Activated naive CD4-positive, alpha-beta T cell (primary cell): ENCODE measurements around the gene ACAA1.
"Not testable (repeated sequence)": the region's sequence is repeated elsewhere in the genome, so short reads cannot be mapped to it uniquely, and the experiment has no call there.

Experiments used
- DNase-seq, 4 experiments: peaks; one replicate each; lab custom pipeline; 2025; lab: John Stamatoyannopoulos, UW

Gene ACAA1, protein sequence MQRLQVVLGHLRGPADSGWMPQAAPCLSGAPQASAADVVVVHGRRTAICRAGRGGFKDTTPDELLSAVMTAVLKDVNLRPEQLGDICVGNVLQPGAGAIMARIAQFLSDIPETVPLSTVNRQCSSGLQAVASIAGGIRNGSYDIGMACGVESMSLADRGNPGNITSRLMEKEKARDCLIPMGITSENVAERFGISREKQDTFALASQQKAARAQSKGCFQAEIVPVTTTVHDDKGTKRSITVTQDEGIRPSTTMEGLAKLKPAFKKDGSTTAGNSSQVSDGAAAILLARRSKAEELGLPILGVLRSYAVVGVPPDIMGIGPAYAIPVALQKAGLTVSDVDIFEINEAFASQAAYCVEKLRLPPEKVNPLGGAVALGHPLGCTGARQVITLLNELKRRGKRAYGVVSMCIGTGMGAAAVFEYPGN

DNA sequence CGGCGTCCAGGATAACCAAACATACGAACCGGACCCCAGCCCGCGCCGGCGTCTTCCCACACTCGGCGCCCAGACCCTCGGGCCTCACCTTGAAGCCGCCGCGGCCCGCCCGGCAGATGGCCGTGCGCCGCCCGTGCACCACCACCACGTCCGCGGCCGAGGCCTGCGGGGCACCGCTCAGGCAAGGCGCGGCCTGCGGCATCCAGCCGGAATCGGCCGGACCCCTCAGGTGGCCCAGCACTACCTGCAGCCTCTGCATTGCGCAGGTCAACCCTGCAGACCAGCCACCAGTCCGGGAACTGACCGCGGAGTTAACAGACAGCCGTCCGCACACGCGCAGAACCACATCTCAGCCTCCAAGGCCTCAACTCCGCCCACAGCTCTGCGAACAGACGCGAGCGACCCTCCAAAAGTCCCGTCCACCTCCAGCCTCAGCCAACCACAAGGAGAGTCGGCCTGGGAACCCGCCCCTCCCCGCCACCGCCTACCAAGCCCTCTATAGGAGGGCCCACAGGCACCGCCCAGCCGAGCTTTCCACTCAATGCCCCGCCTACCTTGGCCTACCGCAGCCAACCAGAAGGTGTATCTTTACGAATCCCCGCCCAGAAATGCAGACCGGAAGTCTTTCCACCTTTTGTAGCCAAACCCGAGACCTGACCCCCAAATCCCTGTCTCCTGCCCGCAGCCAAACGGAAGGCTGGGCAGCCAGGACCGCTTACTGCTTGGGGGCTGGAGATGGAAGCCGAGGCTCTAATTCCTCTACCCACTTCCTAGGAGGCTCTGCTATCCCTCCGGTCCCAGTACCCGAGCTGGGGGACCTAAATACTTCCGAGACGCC is at the start of gene ACAA1:
Gene ACAA1, minus strand, starts transcription at position 351 of the 838 bp plus-strand sequence. Its CDS starts 92 bp downstream, at position 259.
- DNase-seq = peak; percentile 79 to 94 (median 92)

DNA sequence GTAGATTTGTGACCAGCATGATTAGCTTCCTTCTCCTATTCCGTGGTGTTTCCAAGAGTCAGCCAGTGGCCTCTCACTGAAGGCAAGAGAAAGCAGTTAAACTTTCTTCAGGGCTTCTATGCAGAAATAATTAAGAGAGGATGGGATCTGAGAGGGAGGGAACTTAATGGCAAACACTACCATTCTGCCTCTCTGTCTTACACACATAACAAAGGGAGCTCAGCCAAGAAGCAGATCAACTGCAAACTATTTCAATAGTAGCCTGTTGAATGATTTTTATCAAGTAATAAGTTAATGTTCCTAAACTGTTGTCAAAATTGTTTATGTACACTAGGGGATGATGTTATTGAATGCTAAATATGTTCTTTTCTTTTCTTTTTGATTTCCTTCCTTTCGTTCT is 40.3 kb upstream of the ACAA1 start:
- DNase-seq = no peak

DNA sequence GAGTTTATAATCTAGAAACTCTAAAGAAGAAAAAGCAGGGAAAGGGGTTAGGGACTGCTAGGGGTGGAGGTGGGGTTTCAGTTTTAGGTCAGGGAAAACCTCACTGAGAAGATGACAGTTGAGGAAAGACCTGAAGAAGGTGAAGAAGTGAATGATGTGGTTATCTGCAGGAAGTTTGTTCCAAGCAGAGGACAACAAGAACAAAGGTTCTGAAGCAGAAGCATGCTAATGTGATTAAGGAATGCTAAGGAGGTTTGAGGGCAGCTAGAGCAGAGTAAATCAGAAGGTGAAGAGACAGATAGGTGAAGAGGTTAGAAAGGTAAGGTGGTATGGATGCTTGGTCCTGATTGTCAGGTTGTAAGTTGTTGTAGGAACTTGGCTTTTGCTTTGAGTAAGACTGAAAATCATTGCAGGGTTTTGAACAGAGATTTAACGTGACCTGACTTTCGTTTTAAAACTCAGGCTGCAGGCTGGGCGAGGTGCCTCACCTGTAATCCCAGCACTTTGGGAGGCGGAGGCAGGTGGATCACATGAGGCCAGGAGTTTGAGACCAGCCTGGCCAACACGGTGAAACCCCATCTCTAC is 37.0 kb upstream of the ACAA1 start:
- no peak for DNase-seq

DNA sequence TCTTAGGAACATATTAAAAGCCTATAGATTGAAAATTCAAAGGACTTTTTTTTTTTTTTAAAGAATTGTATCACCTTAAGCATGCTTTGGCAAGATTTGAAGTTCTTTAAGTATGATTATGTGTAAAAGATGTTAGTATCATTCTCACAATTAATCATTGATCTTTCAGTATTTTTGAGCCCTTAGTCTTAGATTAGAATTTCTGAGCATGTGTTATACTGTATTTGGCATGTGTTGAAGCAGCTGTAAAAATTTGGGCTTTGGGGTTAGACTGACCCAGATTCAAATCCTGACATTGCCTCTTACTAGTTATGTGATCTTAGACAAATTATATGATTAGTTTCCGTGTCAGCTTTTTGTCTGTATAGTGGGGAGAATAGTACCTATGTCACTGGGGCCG is 34.7 kb upstream of the ACAA1 start:
- DNase-seq = no peak

DNA sequence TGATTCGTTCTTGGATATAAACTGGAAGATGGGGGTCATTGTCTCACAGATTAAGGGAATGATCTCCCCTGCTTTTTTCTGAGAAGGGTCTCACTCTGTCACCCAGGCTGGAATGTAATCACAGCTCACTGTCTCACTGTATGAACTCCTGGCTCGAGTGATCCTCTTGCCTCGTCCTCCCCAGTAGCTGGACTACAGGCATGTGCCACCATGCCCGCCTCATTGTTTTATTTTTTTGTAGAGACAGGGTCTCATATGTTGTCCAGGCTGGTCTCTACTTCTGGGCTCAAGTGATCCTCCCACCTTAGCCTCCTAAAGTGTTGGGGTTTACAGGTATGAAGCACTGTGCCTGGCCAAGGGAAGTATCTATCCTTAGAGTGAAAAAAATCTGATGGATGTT is 33.8 kb upstream of the ACAA1 start:
- no peak for DNase-seq

DNA sequence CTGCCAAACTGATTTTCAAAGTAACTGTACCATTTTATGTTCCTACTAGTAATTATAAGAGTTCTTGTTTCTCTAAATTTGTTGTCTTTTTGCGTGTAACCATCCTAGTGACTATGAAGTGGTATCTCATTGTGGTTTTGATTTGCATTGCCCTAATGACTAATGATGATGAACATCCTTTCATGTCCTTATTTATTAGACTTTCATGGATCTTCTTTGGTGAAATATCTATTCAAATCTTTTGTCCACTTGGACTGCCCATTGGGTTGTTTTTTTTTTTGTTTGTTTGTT is 32.0 kb upstream of the ACAA1 start:
- no peak for DNase-seq

DNA sequence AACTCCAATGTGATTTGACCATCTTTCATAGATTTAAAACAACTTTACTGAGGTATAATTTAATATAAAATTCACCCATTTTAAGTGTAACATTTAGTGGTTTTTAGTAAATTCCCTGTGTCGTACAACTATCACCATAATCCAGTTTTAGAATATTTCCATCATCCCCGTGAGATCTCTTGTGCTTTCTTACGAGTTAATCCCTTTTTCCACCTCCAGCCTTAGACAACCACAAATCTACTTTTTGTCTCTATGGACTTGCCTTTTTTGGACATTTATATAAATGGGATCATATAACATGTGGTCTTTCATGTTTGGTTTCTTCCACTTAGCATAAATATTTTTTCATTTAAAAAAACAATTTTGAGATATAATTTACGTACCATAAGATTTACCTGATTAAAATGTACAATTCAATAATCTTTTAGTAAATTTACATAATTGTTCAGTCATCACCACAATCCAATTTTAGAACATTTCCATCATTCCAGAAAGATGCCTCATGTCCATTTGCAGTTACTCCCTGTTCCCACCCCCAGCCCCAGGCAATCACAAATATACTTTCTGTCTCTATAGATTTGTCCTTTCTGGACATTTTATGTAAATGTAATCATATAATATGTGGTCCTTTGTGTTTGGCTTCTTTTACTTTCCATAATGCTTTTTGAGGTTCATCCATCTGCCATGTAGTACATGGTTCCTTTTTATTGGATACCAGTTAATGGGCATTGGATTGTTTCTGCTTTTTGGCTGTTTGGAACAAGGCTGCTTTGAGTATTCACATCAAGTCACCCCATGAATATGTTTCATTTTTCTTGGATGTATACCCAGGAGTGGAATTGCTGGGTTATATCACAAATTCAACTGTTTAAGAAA is 31.5 kb upstream of the ACAA1 start:
- no peak for DNase-seq

DNA sequence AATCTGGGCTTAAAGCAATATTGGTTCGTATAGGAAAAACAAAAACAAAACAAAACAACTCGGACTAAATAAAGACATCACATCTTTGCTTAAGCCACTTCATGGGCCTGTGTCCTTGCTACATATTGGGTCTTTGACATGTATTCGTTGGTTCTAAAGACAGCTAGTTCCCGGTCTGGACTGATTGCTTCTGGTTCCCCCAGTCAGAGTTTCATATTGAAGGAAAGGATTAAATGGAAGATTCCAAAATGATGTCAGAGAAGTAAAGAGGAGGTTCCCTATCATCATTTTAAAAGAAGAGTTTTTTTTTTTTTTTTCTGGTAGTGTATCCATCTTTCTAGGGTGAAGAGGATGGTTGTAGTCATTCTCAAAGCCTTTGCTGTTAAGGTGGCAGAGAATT is 30.7 kb upstream of the ACAA1 start:
- no peak for DNase-seq

DNA sequence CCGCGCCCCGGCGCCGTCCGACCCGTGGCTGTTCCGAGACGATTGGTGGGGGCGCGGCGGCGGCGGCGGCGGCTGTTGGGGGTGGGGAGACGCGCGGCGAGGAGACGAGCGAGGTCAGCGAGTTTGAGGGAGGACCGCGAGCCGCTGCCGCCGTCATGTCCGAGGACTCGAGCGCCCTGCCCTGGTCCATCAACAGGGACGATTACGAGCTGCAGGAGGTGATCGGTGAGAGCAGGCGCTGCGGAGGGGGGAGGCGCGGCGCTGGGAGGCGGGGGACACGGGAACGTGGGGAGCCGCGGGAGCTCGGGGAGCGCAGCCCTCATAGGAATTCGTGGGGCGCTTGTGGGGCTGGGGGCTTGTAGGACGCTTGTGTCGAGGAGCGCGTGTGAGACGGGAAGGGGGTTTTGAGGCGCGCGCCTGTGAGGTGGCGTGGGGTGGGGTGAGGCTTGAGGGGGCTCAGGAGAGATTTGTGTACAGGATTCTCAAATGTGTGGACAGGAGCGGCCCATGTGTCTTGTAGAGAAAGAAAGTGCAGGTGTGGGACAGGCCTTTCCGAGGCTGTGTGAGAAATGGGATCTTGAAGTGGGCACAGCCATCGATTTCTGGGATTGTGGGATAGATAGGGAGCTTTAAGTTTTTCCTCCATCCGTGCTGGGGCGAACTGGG is 28.9 kb upstream of the ACAA1 start:
- DNase-seq = peak in 2 of 4 experiments; percentile 38 to 46

DNA sequence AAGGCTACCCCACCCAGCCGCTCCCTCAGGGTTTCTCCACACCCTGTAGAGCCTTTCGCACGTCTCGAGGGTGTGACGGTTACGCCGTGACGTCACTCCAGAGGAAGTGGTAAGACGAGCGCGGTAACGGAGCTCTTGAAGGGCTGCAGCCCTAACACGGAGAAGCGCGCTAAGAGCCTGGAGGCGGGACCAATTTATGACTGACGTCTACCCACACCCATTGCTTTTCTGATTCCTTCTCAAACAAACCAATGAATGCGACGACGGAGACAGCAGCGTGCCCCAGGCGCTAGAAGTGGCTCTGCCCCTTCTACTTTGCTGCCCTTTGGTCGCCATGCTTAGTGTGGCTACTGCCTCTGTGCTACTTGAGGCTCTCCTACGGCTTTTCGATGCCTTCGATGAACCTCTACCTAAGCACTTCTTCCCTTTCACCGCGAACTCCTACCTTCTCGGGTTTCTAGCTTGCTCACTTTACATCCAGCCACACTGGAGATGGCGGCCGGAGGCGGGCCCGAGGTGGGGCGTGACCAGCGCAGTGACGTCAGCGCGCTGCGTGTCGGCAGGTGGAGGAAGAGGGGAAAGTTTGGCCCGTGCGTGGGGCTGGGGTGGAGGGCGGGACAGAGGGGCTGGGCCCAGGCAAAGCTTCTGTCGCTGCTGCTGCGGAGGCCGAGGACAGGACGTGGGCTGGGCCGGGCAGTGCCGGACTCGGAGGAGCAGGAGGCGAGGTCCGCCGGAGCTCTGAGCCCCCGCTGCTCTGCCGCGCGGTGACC is 28.2 kb upstream of the ACAA1 start, which contains the start of gene OXSR1:
Gene OXSR1, plus strand, starts transcription at position 586 of the 770 bp plus-strand sequence. CDS start 340 bp downstream, outside the sequence.
- DNase-seq = peak; percentile 84 to 93 (median 89)

DNA sequence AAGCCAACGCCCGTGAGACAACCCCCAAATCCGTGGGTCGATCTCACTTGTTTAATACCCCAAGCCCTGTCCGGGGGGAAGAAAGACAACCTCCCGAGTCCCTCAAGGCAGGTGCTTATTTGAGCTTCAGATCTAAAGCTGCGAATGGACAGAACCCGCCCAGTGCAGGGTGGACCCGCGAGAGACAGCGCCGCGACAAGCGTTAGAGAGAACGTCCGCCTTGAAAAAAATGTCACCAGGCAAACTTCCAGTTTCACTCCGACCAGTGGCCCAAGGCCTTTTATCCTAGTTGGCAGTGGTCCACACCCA is 27.7 kb upstream of the ACAA1 start:
- DNase-seq = no peak

DNA sequence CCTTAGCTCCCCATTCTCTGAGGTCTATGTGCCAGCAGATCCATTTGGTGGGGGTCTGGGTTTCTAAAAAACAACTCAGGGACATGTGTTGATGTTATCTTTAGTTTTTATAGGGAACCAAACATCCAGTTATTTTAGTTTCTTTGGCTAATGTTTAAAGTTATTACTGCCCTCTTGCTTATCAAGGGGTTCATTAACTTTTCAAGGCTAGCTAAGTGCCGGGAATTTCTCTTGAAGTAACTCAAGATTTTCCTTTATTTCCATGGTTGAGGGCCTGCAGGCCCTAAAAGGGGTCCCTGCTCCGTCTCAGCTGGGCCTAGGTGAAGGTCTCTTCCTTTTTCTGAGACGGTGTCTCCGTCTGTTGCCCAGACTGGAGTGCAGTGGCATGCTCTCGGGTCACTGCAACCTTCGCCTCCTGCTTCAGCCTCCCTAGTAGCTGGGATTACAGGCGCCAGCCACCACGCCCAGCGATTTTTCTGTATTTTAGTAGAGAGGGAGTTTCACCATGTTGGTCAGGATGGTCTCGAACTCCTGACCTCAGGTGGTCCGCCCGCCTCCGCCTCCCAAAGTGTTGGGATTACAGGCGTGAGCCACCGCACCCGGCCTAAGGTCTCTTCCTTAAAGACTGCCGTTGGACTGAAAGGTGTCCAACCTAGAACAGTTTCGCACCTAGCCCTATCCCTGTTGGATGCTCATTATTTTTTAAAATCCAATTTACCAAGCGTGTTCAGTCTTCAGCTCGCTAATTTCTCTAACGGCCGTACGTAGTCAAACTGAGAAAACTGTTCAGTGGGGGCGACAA is 27.1 kb upstream of the ACAA1 start:
- DNase-seq = no peak

DNA sequence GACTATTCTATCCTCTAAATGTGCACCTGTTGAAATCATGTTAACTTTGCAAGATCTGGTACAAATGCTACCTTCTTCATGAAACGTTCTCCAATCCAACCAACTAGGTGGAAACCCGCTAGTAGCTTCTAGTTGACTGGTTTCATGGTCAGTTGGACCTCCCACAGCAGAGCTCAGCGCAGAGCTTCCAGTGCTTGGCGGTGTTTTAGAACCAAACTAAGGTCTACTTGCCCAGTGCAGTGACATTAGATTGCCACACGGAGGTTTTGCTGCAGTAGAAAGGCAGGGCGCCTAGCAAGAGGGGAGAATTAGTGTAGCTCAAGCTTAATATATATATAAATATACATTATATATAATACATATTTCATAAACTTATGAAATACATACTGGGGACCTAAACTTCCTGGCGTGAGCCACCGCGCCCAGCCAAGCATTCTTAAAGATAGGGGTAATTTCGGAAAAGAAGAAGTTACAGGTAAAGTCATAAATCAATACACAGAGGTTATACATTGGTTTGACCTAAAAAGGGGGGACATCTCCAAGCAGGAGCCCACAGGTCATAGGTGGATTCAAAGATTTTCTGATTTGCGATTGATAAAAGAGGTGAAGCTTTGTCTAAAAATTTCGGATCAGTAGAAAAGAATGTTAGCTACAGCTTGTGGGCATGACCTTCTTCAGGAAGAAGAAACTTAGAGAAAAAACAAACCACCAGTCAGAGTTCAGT is 26.4 kb upstream of the ACAA1 start:
- no peak for DNase-seq

DNA sequence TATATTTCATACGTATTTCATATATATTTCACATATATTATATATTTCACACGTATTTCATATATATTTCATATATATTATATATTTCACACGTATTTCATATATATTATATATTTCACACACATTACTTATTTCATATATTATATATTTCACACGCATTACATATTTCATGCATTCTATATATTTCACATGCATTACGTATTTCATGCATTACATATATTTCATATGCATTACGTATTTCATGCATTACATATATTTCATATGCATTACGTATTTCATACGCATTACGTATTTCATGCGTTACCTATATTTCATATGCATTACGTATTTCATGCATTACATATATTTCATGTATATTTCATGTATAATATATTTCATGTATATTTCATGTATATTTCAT is 23.8 kb upstream of the ACAA1 start:
- DNase-seq = not testable (repeated sequence)

DNA sequence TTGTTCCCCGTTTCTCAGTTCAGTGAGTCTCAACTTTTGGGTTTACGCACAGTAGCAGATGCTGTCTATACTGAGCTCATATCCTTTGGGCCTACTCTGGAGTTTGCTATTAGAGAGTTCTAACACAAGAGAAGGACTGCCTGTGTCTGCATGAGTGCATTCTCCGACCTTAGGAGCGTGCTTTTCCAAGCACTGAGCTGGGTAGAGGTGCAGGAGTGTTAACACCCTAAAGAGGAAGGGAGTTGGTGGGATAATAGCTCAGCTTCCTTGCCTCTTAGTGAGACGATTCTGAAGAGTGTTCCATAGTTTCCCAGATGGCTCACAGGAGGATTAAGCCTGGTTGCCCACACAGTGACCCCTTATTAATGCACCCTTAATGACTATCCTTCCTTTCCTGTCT is 21.5 kb upstream of the ACAA1 start:
- no peak for DNase-seq

DNA sequence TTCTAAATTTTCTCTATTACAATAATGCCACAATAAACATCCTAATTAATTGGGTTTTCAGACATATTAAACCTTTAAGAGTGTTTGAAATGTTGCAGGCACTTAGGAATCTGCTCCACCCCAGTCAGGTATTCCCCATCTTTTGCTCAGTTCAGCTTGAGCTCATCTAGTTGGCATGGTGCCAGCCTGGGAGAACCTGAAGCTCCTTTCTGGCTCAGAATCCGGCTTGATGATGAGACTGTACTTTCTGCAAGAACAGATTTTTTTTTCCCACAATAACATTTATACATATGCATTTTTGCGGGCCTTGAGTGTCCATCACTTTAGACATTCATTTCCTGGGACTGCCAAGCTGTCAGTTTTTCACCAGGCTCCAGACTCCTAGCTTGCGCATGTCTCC is 20.7 kb upstream of the ACAA1 start:
- DNase-seq = no peak

DNA sequence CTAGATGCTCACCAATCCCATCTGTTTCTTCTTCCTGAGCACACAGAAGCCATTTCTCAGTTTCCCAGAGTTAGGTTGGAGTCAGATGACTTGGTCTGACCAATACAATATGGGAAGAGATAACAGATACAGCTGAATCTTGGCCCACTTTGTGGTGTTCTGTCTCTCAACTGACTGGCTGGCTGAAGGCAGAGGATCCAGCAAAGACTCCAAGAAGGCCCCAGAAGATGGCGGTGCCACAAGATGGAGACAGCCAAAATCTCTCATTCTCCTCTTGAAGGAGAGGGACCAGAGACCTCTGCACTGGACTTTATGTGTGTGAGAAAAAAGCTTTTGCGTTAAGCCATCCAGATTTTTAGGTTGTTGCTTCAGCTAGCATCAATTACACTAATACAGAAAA is 20.2 kb upstream of the ACAA1 start:
- no peak for DNase-seq

DNA sequence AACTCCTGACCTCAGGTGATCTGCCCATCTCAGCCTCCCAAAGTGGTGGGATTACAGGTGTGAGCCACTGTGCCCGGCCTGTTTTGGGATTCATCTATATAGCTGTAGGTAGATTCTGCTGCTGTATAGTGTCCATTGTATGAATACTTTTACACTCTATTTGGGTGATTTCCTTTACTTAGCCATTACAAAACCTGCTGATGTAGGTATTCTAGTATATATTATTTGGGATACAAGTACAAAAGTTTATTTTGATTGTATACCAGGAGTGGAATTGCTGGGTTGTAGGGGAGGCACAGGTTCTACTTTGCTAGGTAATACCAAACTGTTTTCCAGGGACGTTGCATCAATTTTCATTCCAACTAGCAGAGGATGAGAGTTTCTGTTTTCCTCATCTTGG is 18.9 kb upstream of the ACAA1 start:
- no peak for DNase-seq

DNA sequence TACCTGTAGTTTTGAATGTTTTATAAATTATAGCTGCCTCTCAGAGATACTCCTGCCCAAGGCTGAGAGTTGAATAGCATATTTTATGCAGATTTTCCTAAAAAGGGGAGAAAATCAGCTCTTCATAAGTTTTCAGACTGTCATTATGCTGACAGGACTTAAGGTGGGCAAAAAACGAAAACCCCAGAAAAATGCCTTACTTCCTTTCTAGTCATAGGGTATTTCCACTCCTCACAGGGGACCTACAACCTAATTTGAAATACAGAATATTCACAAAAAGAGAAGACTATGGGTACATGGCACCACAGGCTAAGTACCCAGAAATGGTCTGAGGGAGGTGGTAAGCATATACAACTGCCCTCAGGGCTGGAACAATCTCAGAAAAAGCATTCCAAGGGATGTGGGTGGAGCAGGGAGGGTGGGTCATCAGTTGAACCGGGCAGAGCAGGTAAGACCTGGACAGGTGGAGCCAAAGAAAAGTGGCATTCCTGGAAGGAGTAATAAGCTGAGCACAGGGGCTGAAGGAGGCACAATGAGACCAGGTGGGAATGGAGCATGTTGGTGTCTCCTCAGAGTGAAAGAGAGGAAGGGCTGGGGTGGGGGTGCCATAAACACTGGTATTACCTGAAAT is 17.8 kb upstream of the ACAA1 start:
- DNase-seq = no peak
